Skin epidermis (tissue), 12 donors: Measurements from ENCODE around the gene RGS2.

Experiments used
- H3K27ac ChIP-seq, 21 experiments: fragments of 200-600 bp; sonication (generic) in 11 of 21; one replicate each; pipeline ENCODE4 v1.5.0; 2020; ENCODE audit warnings: mild to moderate bottlenecking in 3 of 21, inconsistent platforms in 2 of 21, moderate library complexity in 2 of 21
- H3K4me3 ChIP-seq, 7 experiments: fragments of 200-600 bp; sonication (generic) in 2 of 7; one replicate each; pipeline ENCODE4 v1.5.0; 2020; ENCODE audit warnings: inconsistent platforms in 2 of 7, mild to moderate bottlenecking in 2 of 7, moderate library complexity in 1 of 7

RGS2 gene, protein sequence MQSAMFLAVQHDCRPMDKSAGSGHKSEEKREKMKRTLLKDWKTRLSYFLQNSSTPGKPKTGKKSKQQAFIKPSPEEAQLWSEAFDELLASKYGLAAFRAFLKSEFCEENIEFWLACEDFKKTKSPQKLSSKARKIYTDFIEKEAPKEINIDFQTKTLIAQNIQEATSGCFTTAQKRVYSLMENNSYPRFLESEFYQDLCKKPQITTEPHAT

DNA sequence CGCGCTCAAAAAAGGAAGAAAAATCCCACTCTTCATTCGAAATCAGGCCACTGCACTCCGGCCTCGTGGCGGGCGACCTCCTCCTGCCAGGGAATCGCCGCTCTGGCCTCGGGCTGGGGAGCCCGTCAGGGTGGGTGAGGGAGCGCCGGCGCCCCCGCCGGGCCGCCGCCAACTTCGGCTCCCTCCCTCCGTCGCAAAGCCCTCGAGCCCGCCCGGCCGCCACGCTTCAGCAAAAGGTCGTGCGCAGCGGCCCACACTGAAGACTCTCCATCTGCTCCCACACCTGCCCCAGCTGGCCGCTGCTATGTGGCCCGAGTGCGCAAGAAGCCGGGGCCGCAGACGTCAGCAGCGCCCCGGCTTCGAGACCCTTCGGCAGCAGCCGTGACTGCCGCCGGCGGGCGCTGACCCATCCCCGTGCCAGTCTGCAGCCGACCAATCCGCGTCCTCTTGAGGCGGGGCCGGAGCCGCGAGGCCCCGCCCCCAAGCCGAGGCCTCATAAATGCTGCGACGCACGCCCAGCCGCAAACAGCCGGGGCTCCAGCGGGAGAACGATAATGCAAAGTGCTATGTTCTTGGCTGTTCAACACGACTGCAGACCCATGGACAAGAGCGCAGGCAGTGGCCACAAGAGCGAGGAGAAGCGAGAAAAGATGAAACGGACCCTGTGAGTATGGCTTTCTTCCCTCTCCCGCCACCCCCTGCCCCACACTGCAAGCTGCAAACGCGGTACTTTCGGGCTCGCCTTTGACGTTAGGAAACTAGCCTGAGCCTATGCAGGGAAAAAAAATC is at the start of gene RGS2:
Gene RGS2, plus strand, starts transcription at position 522 of the 789 bp plus-strand sequence. Its CDS starts 33 bp downstream, at position 555.
- Histone ChIP-seq H3K27ac (peak within 1 kb of the TSS; percentile 29 to 94 (median 83)), H3K4me3 (peak within 1 kb of the TSS; percentile 54 to 77 (median 62))

DNA sequence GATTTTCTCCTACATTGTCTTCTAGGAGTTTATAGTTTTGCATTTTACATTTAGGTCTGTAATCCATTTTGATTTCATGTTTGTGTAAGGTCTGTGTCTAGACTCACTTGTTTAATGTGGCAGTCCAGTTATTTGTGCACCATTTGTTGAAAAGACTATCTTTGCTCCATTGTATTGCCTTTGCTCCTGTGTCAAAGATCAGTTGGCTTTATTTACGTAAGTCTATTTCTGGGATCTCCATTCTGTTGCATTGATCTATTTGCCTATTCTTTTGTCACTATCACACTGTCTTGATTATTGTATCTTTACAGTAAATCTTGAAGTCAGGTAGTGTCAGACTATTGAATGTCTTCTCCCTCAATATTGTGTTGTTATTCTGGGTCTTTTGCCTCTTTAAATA is 49.7 kb upstream of the RGS2 start:
- H3K4me3 ChIP-seq, result no peak overlapping the region

DNA sequence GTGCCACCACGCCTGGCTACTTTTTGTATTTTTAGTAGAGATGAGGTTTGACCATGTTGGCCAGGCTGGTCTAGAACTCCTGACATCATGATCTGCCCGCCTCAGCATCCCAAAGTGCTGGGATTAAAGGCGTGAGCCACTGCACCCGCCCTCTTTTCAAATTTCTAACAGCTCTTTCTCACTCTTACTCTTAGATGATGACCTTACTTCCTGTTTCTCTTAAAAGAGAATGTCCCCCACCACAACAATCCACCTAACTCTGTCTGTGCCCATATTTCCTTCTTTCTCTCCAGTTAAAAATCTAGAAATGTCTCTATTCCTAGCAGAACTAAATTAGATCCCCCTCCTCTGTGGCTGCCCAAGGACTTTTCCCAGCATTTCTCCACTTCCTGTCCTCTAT is 46.6 kb upstream of the RGS2 start:
- Histone ChIP-seq H3K27ac (no peak overlapping the region), H3K4me3 (no peak overlapping the region)

More for the DNA sequence above, 49.7 kb upstream of the RGS2 start:
- no peak overlapping the region for H3K27ac ChIP-seq

DNA sequence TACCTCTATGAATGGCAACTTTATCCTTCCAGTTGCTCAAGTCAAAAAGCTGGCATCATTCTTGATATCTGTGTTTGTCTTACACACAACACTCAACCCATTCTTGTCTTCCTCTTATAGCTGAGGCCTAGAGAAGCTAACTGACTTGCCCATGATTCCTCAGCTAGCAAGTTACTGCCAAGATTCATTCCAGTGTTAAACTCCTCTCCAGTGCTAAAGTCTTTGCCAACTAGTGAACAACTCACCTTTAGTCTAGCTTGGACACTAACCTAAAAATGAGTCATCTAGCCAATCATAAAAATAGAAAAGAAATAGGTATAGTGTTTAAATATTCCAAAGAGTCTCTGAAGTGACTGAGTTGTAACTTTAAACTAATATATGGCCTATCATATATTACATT is 45.6 kb upstream of the RGS2 start:
- Histone ChIP-seq H3K4me3 (no peak overlapping the region), H3K27ac (no peak overlapping the region)

DNA sequence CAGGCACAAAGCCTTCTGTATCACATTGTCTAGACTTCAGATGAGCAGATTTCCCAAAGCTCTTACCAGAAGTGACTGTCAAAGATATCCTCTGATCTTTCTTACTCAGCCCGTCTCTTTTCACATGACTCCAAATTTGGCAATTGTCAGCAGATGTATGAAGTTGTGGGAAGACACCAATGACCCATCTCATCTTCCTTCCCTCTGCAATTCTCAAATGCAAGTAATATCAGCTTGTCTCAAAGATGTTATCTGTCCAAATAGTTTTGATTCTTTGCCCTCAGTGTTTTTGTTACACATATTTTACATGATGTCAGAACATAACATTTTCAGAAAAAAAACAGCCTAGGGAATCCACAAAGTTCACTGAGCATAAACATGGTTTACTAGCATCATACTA is 45.1 kb upstream of the RGS2 start:
- Histone ChIP-seq H3K27ac (no peak overlapping the region), H3K4me3 (no peak overlapping the region)

DNA sequence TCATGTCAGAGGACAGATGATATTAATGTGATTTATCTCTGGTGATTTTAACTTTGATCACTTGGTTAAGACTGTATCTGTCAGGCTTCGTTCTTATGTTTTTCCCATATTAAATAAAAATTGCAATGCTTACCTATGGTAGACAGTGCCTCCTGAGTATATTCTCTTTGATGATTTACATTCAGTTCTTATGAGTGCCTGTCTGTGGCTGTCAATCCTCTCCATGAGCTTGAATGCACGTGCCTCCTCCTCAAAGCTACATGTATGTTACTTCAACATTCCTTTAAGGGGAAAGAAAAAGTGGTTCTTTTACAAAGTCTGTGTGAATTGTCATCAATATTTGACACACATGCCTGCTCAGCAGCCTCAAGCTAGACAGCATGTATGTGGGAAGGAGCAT is 44.2 kb upstream of the RGS2 start:
- no peak overlapping the region for H3K4me3 ChIP-seq
- H3K27ac ChIP-seq, result no peak overlapping the region

DNA sequence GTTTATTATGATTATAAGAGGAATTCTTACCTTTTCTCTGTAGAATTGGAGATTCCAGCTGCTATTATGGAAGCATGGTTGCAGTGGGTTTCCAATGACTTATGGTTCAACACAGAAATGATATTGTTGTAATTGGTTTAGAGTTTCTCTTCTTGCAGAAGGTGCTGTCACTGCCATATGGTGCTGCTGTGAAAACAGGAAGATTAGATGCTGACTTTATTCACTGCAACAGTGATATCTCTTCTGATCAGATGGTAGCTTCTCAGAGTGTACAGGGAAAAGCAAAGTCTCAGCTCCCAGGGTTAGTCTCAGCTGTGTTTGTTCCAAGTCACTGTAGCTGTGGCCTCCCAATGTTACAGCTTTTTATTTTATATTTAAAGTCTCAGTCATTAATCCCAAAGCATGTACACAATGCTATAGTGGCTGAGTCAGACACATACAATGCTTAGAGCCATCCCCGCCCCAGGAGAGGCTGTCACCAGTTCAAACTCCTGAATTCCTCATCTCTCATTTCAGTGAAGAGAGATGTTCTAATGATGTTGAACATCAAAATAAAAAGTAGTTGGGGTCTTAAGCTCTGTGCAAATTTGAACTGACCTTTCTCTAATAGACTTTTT is 42.7 kb upstream of the RGS2 start:
- Histone ChIP-seq H3K4me3 (no peak overlapping the region), H3K27ac (no peak overlapping the region)

DNA sequence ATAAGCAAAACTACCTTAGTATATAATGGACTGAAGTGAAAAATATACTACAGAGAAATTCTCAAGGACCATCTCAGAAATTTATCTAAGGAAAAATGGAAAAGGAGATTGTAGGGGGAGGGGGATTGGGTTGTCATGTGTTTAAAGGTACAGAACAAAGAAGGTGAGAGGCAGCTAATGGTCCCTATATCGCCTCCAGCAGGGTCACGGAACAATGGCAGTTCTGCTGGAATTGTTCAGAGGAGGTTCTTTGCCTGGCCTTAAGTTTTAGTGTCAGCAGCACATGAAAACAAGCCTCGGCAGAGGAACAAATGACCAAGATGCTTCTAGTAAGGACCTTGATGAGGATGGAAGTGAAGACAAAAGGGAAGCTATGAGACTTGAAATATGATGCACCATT is 42.0 kb upstream of the RGS2 start:
- H3K4me3 ChIP-seq, result no peak overlapping the region
- no peak overlapping the region for H3K27ac ChIP-seq

DNA sequence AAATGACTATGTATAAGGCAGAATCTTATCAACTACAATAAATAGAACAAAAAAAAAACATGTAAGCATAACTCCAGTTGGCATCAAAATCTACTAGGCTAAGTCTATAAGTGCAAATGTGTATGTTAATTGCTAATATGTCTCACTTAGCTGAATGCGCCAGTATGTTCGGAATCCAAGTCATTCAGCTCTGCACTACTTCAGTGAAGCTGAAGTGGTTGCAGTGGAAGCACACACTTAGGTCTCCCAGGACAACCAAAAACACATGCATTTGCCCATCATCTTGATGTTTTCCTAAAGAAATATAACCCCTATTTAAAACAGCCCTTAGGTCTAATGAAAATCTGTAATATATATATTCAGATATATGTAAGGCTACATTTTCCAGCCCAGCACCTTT is 41.0 kb upstream of the RGS2 start:
- H3K4me3 ChIP-seq, result no peak overlapping the region
- H3K27ac ChIP-seq, result no peak overlapping the region

DNA sequence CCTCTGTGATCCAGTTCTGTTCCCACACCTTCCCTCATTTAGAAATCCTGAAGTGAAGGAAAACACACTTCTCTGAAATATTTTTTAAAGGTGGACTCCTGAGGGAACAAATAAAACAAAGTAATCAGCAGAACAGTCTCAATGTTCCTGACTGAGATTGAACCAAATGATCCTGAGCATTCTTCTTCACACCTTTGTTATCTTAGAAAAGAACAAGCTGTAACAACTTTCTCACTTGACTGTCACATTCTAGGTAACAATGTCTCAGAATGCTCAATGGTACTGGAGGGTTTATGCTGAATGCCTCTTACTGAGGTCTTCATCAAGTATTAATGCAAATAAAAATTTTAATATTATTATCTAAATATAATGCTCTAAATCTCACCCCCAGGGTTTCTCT is 40.4 kb upstream of the RGS2 start:
- Histone ChIP-seq H3K27ac (no peak overlapping the region), H3K4me3 (no peak overlapping the region)

DNA sequence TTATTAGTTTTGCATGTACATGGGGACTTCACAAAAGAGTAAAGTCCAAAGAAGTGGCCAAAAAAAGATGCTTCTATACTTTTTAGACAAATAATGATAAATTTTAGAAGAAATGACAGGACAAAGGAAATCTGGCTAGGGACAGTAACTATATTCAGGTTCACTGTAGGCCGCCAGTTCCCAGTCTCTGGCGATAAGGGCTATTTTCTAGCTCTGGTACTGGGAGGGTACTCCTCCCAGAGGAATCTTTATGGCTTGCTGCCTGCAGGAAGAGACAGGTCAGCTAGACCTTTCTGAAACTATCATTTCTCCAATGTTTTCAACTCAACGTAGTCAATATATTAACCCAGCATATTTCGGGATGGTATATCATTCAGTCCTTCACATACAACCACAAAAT is 37.5 kb upstream of the RGS2 start:
- no peak overlapping the region for H3K4me3 ChIP-seq
- no peak overlapping the region for H3K27ac ChIP-seq

DNA sequence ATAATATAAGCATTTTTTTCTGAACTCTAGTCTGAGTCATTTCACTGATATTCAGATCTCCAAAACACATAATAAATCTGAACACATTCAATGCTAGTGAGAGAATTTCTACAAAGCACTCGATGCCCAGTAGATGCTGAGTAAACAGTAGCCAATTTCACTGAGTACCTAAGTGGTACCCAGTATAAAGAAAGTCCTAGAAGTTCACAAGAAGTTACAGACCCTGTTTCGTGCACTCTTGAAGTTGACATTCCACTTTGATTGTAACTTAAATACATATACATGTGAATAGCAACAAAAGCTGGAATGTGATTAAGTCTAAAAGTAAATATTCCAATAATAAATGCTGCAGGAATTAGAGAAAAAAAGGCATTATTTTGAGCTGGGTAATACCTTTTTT is 33.2 kb upstream of the RGS2 start:
- Histone ChIP-seq H3K27ac (no peak overlapping the region), H3K4me3 (no peak overlapping the region)

DNA sequence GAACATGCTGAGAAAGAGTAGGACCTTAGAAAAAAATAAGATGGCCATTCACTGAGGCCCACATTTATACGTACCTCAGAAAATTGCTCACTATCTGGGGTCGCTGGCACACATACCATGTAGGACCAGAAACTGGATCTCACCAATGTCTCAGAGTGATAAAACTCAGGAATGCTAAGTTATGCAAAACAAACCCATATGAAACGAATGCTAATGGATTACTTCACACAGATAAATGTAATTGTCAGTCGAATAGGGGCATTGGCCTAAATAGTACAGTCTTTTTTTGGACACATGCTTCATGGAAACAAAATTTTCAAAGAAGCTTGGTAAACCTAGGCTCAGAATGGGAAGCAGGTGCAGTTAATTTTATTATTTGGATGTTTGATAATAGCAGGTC is 32.6 kb upstream of the RGS2 start:
- Histone ChIP-seq H3K4me3 (no peak overlapping the region), H3K27ac (no peak overlapping the region)

DNA sequence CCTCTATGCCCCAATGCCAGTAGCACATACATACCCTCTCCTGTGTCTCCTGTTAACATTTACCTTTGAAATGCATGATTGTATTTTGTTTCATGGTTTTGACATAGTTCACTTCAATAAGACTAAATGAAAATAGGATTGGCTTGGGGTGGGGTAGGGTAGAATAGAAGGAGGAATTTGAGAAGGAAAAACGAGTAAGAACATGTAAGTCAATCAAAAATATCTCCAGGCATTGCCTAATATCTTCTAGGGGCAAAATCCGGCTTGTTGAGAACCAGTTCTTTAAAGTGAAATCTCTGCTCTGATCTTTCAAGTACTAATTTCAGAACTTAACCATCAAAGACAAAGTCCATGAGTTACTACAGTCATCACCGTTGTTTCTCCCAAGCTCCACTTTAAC is 31.8 kb upstream of the RGS2 start:
- H3K27ac ChIP-seq, result no peak overlapping the region
- H3K4me3 ChIP-seq, result no peak overlapping the region

DNA sequence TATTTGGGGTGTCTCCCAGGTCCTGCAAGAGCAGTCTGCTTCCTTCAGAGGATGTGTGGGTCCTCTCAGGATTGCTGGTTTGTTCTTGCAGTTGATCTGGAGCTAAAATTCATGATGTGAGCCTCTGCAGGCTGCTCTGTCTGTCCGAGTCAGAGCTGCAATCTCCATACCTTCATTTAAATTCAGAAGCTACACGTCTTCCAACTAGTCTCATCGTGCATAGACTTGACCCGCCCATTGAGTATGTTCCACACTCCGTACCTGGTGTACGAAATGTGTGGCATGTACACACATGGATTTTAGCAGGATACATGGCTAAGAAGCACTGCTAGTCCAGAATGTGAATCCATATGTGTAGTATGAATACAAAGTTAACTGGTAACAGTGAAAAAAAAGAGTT is 25.0 kb upstream of the RGS2 start:
- Histone ChIP-seq H3K27ac (peak overlapping the region in 2 of 21 experiments; percentile 5 to 26), H3K4me3 (no peak overlapping the region)

DNA sequence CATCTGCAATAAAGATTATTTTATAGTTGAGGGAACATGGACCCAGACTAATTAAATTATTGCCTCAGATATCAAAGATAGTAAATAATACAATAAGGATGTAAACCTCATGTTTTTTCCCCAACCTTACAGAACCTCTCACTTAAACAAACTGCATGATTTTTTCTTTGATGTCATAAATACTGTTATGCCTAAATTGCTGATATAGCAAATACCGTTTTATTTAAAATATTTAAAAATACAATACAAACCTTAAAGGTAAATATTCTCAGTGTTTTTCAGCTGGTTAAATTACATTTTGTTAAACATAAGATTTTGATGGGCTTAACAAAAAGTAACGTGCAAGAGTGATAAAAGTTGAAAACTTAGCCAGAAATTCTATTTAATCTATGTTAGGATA is 24.4 kb upstream of the RGS2 start:
- H3K27ac ChIP-seq, result no peak overlapping the region
- H3K4me3 ChIP-seq, result no peak overlapping the region

DNA sequence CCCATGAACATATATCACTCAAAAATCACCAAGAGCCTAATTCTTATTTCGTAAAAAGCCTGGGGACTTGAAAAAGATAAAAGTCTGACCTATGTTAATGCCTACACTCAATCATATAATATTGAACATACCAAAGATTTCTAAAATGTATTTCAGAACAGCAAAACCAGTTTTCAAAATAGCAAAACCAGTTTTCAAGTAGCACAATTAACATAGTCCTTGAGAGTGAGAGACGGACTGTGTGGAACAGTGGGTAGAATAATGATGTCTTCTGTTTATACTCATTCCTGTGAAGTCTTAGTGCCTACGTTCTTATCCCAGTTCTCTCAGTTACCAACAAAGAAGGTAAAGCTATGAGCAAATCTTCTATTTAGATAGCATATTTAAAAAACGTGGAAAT is 22.3 kb upstream of the RGS2 start:
- Histone ChIP-seq H3K27ac (no peak overlapping the region), H3K4me3 (no peak overlapping the region)

DNA sequence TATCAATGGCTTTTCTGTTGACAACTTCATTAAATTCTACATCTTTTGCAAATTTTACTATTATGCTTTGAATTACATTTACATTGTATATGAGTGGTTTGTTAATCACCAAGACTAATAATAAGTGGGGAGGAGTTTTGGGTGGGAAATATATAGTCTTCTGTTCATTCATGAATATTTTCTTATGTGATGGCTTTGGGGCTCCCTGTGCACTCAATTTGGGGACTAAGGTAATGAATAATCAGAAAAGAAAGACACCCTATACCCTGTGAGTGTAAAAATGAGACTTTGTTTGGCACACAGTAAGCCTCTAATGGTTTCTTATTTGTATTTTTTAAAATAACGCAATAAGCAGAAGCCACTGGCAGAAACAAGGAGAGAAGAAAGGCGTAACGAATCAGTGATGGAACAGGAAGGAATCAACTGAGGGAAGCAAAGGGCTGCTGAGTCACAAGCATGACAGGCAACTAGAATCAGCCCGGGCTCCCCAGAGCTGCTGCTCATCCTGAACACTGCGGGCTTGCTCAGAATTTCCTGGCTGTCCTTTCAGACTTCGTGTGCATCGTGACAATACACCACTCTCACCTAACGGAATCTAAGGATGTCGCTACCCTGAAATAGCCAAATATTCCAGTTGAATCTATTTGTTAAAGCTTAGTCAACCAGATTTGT is 20.8 kb upstream of the RGS2 start:
- Histone ChIP-seq H3K27ac (peak overlapping the region in 2 of 21 experiments; percentile 7 to 13), H3K4me3 (no peak overlapping the region)

DNA sequence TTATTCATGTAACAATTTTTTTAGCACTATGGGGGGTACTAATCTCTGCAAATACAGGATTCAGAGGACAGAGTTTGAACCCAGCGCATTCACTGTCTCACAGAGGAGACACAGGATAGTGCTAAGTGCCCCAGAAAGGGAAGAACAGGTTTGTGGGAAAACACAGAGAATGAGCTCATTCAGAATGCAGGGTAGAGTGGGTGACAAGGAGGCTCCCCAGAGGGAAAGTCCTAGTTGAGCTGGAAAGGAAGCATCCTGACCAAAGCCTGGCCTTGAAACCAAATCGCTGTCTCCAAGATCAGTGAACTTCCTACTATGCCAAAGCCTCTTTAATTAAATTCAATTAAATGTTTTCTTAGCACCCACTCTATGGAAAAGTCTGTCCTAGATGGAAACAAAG is 19.0 kb upstream of the RGS2 start:
- Histone ChIP-seq H3K4me3 (no peak overlapping the region), H3K27ac (no peak overlapping the region)

DNA sequence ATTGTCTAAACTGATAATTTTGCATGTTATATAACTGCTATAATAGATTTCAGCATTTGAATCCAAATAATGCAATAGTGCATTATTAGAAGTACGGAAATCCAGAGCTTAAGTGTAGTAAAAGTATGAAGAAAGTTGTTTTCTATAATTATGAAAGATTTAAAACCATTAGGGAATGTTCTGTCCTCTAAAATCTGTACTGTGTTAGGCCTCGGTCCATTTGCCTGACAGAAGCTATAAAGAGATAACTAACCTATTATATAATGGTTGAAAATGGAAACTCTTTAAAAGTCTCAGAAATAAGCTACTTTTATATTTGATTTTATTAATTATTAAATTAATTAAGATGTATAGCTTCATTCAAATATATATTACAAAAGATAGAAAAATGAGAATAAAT is 16.2 kb upstream of the RGS2 start:
- Histone ChIP-seq H3K4me3 (no peak overlapping the region), H3K27ac (no peak overlapping the region)
